NT2/D1 (cell line): ENCODE data around the gene WDR6.
"Not testable (repeated sequence)": the region's sequence is repeated elsewhere in the genome, so short reads cannot be mapped to it uniquely, and the experiment has no call there.

Source experiments
- DNase-seq: peaks from one replicate; pipeline ENCODE4 v3.0.0-alpha.2; 2011; ENCODE audit warnings: low read depth, low spot score
- H3K27me3 ChIP-seq: 2 replicates; pipeline ENCODE4 v1.6.0; 2011; ENCODE audit warnings: mild to moderate bottlenecking; ENCODE audit not compliant: insufficient read length, insufficient read depth
- H3K36me3 ChIP-seq: 2 replicates; pipeline ENCODE4 v1.6.1; 2011; ENCODE audit warnings: mild to moderate bottlenecking, low read length, mixed read lengths; ENCODE audit not compliant: insufficient read depth, insufficient read length
- H3K4me1 ChIP-seq: 2 replicates; pipeline ENCODE4 v1.5.1; 2011; ENCODE audit not compliant: insufficient read depth, insufficient read length
- H3K4me3 ChIP-seq: 2 replicates; pipeline ENCODE4 v1.5.1; 2011; ENCODE audit warnings: low read depth; ENCODE audit not compliant: insufficient read length
- H3K9ac ChIP-seq: 2 replicates; pipeline ENCODE4 v1.6.0; 2011; ENCODE audit warnings: low read depth; ENCODE audit not compliant: insufficient read length
- H3K9me3 ChIP-seq: 2 replicates; pipeline ENCODE4 v1.5.1; 2011; ENCODE audit warnings: mild to moderate bottlenecking, low read length; ENCODE audit not compliant: insufficient read depth
- SUZ12 ChIP-seq: IDR thresholded peaks from 2 replicates; pipeline ENCODE4 v1.6.1; 2011; ENCODE audit not compliant: insufficient read length, insufficient read depth; ENCODE audit errors: extremely low read depth
- YY1 ChIP-seq: IDR thresholded peaks from 2 replicates; pipeline ENCODE4 v1.6.1; 2011; ENCODE audit not compliant: insufficient read length, insufficient read depth
- ZNF274 ChIP-seq: IDR thresholded peaks from 2 replicates; pipeline ENCODE4 v1.6.1; 2011; ENCODE audit warnings: mild to moderate bottlenecking, low read depth, low read length

WDR6 gene

DNA sequence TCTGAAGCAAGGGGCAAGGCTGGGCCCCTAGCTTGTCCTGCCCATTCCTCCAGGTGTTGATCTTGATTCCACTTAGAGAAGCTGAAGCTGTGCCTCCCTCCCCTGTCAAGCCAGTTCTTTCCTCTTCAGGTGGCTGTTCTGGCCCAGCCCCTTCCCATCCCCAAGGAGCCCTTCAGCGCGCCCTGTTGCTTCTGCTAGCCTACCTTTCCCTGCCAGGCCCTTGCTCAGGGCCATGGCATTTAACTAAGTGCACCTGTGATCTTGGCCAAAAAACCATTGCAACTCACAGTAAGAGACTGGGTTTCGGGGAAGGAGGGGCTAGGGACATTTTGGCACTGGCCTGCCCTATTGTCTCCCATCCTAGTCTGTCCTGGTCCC, 1.9 kb upstream of the WDR6 start:
- H3K9me3 ChIP-seq = no peaks in the 10 kb centered on the region
- H3K36me3 ChIP-seq = peaks cover 20% of the 10 kb centered on the region
- TF ChIP-seq YY1 (no peak), ZNF274 (no peak), SUZ12 (no peak)
- H3K4me3 ChIP-seq = no peak overlapping the region
- H3K4me1 ChIP-seq = peaks cover 9% of the 10 kb centered on the region
- H3K9ac ChIP-seq = no peak overlapping the region
- H3K27me3 ChIP-seq = no peaks in the 10 kb centered on the region
- DNase-seq = no peak

DNA sequence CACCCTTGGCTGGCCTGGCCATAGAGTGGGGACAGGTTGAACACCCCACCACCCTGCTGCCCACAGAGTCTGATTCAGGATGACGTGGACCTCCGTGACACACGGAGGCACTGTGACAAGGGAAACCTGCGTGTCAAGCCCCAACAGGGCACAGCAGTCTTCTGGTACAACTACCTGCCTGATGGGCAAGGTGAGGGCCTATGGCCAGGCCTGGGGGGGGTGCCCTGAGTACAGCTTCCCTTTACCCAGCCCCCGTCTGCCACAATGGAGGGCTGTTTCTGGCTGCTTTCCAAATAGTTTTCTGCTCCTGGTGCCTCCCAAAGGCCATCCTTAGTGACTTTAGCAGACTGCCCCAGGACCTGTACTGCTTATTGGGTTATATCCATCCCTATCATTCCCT, 1.2 kb upstream of the WDR6 start:
- no peak for DNase-seq
- Histone ChIP-seq H3K4me1 (peaks cover 4% of the 10 kb centered on the region), H3K9ac (peak overlapping the region; percentile 100), H3K4me3 (no peak overlapping the region), H3K9me3 (no peaks in the 10 kb centered on the region), H3K36me3 (peaks cover 21% of the 10 kb centered on the region), H3K27me3 (no peaks in the 10 kb centered on the region)
- TF ChIP-seq ZNF274 (no peak), YY1 (no peak), SUZ12 (no peak)

DNA sequence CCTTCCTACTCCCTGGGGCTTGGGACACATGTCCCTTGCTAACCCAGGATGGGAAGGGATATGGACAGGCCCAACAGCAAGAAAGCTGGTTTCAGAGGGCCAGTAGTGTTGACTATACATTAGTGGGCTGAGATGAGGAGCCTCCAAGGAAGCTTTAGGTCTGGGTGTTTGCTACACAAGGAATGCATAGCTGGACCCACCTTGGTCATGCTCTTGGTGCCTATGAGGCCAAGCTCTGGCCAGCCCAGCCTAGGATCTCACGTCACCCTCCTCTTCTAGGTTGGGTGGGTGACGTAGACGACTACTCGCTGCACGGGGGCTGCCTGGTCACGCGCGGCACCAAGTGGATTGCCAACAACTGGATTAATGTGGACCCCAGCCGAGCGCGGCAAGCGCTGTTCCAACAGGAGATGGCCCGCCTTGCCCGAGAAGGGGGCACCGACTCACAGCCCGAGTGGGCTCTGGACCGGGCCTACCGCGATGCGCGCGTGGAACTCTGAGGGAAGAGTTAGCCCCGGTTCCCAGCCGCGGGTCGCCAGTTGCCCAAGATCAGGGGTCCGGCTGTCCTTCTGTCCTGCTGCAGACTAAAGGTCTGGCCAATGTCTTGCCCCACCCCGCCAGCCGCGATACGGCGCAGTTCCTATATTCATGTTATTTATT, 653 bp upstream of the WDR6 start:
- Histone ChIP-seq H3K4me3 (peak overlapping the region; percentile 99), H3K27me3 (no peaks in the 10 kb centered on the region), H3K4me1 (peaks cover 4% of the 10 kb centered on the region), H3K9ac (peak overlapping the region; percentile 100), H3K36me3 (peaks cover 25% of the 10 kb centered on the region), H3K9me3 (no peaks in the 10 kb centered on the region)
- DNase-seq = no peak
- no peak for TF ChIP-seq ZNF274
- TF ChIP-seq SUZ12 = no peak
- TF ChIP-seq YY1 = no peak

DNA sequence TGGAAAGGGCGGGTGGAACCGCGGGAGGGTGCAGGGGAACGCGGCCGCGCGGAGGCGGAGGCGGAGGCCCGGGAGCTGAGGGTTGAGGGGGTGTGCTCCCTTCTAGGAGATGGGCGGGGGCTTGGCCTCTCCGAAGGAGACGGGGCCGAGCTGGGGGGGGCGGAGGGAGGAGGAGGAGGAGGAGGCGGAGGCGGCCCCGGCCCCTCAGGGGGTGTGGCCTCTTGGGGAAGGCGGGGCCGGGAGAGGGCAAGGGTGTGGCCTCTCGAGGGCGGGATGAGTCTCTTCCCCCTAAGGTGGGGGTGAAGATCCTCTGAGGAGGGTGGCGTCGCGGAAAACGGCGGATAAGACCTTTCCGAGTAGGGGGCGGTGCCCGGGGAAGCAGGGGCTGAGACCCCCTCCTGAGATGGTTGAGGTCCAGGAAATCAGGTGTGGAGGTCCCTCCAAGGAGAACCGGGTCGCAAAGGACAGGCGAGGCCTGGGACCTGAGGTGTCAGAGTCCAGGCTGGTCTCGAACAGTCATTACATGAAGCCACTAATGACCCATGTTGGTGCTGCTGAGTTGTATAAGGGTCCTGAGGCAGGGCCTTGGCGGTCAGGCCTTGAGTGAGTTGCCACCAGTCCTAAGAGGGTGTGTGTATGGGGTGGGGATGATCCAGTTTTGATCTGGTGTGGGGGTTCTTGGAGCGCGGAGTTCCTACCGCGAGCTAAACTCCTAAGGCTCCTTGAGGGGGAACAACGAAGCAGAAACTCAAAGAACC, 759 bp downstream of the WDR6 start:
- peak overlapping the region; percentile 99 for H3K4me3 ChIP-seq
- no peak for TF ChIP-seq YY1
- no peak for TF ChIP-seq ZNF274
- no peak for TF ChIP-seq SUZ12
- peaks cover 39% of the 10 kb centered on the region for H3K36me3 ChIP-seq
- no peaks in the 10 kb centered on the region for H3K9me3 ChIP-seq
- DNase-seq = peak; percentile 75
- no peaks in the 10 kb centered on the region for H3K27me3 ChIP-seq
- peak overlapping the region; percentile 100 for H3K9ac ChIP-seq
- peaks cover 8% of the 10 kb centered on the region for H3K4me1 ChIP-seq

DNA sequence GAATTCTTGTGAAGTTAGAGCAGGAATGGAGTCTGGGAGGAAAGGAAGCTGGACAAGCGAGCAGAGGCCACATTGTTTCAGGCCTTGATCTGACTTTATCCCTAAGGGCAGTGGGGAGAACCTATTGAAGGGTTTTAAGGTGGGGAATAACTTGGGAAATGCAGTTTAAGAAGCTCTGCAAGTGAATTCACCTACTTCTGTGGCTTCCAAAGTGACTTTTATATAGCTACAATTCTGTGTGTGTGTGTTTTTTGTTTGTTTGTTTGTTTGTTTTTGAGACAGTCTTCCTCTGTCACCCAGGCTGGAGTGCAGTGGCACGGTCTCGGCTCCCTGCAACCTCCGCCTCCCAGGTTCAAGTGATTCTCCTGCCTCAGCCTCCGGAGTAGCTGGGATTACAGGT, 1.4 kb downstream of the WDR6 start:
- peaks cover 15% of the 10 kb centered on the region for H3K4me1 ChIP-seq
- not testable (repeated sequence) for H3K9me3 ChIP-seq, H3K27me3 ChIP-seq, DNase-seq
- H3K4me3 ChIP-seq = peak overlapping the region; percentile 57
- peaks cover 46% of the 10 kb centered on the region for H3K36me3 ChIP-seq
- H3K9ac ChIP-seq = peak overlapping the region; percentile 100

DNA sequence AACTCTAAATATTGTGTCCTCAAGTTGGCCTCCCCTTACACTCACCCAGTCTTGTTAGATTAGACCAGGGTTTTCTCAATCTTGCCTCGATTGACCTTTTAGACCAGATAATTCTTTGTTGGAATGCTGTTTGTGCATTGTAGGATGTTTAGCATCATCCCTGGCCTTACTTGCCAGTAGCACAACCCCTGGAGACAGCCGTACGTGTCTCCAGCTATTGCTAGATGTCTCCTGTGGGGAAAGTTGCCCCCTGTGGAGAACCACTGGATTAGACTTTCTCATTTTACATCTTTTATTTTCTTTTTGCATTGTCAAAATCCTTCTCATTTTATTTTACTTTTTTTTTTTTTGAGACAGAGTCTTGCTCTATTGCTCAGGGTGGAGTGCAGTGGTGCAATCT, 2.2 kb downstream of the WDR6 start:
- Histone ChIP-seq H3K27me3 (no peaks in the 10 kb centered on the region), H3K4me3 (no peak overlapping the region), H3K4me1 (peaks cover 21% of the 10 kb centered on the region), H3K9ac (no peak overlapping the region), H3K9me3 (no peaks in the 10 kb centered on the region), H3K36me3 (peaks cover 54% of the 10 kb centered on the region)
- DNase-seq = no peak
- TF ChIP-seq SUZ12 (no peak), YY1 (no peak), ZNF274 (no peak)

DNA sequence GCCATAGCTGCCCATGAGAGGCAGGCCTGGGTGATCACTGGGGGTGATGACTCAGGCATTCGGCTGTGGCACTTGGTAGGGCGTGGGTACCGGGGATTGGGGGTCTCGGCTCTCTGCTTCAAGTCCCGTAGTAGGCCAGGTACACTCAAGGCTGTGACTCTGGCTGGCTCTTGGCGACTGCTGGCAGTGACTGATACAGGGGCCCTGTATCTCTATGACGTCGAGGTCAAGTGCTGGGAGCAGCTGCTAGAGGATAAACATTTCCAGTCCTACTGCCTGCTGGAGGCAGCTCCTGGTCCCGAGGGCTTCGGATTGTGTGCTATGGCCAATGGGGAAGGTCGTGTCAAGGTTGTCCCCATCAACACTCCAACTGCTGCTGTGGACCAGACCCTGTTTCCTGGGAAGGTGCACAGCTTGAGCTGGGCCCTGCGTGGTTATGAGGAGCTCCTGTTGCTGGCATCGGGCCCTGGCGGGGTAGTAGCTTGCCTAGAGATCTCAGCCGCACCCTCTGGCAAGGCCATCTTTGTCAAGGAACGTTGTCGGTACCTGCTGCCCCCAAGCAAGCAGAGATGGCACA, 5.3 kb downstream of the WDR6 start:
- H3K4me1 ChIP-seq = peaks cover 23% of the 10 kb centered on the region
- H3K4me3 ChIP-seq = no peak overlapping the region
- no peaks in the 10 kb centered on the region for H3K9me3 ChIP-seq
- no peak for TF ChIP-seq ZNF274
- no peak for TF ChIP-seq SUZ12
- no peak for TF ChIP-seq YY1
- H3K27me3 ChIP-seq = no peaks in the 10 kb centered on the region
- DNase-seq = no peak
- H3K9ac ChIP-seq = no peak overlapping the region
- H3K36me3 ChIP-seq = peaks cover 80% of the 10 kb centered on the region
